HG02870 (cell line): ENCODE results near the gene PTN.

Experiments used
- ATAC-seq: cut with Tn5 transposase; IDR thresholded peaks from one replicate; pipeline ENCODE4 v1.9.1; 2021; ENCODE audit warnings: mild to moderate bottlenecking, moderate library complexity; ENCODE audit not compliant: unreplicated experiment

Gene PTN

DNA sequence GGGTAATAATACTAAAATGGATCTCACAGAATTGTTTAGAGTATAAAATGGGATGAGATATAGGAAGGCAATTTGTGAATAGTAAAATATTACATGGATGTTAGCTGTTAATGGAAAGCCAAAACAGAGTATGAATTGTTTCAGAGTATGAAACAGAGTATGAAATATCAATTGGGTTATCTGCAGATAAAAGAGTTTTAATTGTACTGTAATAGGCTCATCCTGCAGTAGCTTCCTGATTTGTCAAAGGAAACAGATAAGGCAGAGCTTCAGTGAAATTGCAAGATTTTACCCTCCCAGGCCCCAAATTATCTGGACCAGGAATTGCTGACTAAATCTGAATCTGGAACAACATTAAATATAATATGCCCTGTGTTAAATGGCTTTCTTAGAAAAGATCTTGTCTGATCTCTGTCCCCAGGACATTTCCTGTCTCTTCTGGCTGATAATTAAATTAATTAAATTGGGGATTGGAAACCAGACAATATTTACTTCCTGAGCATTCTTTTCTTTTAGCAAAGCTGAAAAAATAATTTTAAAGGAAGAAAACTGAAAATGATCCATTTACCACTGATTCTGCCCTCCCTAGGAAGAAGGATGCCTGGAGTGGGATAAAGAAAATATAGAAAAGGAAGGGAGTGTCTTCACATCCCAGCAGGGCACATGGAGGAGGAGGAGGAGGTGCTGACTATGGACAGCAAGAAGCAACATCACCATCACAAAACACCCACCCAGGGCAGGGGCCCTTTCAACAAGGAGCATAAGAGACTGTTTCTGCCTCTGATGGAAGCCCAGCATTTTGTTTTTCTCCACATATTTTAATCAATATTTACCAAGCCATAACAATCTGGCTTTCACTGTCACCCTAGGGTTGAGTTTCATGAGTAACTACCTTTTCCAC lies 18.5 kb downstream of the PTN start:
- ATAC-seq, result no peak

- no peak for ATAC-seq
These were observed 26.7 kb downstream of the PTN start for GRCh38 chr7:137316648-137317353.

DNA sequence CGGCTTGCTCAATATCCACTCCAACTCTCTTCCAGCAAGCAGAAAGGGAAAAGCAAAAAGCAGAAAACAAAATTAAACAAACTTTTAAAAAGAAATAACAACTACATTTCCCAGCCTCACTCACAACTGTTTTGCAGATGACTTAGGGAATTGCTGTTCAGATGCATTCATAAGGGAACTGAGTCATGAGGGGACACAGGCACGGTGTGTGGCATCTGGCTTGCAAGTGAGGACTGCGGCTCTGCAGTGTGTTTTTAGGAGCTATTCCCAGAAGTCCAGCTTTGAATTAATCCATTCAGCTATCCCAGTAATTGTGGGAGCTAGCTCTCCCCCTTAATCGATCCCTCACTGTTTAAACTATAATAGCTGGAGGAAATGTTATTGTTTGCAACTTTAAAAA lies 30.3 kb downstream of the PTN start:
- ATAC-seq, result no peak

- ATAC-seq, result no peak
These were observed 36.8 kb downstream of the PTN start for GRCh38 chr7:137306748-137307147.

GRCh38 chr7:137305901-137306621 lies 37.5 kb downstream of the PTN start:
- no peak for ATAC-seq

DNA sequence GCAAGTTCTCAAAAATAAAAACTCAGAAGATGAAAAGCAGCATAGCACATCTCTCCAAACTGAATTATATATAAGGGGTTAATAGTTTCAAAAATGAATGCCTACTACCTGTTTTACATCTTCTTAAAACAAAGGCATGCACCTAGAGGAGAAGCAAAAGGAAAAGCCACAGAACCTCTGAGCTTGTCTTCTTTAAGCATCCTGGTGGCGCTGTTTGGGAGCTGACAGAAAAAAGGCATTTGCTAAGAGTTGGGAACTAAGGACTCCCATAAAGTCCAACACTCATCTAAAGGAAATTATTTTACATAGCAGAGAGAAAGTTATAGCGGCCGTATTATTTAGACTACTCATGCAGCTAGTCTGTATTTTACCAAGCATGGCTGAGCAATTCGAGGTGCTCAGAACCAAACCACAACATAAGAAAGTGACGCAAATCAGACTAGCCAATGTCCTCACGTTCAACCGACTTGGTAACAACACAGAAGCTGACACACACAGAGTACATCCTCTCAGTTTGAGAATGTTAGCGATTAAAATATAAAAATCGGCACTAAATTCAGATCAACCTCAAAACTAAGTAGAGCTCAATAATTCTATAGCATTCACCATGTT lies 38.8 kb downstream of the PTN start:
- ATAC-seq, result no peak

DNA sequence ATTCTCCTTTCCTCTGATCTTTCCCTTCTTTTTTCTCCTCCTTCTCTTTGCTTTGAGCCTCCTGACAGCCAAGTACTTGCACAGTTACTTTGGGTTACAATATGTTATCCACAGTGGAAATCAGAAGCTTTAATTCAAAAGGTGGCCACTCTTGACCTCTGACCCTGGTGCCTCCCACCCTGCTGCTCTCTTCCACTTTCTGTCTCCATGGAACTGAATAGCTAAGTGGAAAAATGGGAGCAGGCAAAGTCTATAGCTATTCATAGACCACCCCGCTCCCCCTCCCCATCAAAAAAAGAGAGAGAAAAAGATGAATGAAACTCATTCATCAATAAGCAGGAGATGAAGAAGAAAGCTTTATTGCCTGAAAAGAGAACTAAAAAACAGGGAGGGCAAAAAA lies 39.4 kb downstream of the PTN start:
- no peak for ATAC-seq

DNA sequence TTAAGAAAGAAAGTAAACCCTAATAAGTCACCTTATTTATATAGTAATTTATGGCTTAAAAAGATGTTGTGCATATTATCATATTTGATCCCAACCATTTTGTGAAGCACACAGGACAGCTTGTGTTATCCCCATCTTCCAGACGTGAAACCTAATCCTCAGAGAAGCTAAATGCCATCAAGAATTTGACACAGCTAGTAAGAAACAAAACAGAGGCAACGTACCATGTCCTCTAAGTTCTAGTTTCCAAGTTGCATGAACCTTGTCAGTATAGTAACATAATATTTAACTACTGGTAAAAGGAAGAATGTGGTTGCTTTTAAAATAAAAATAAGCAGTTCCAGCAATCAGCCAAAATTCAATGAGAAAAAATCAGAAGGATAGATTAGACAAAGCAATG lies 41.5 kb downstream of the PTN start:
- ATAC-seq, result no peak

- no peak for ATAC-seq
These were observed 45.1 kb downstream of the PTN start for GRCh38 chr7:137298464-137298794.

DNA sequence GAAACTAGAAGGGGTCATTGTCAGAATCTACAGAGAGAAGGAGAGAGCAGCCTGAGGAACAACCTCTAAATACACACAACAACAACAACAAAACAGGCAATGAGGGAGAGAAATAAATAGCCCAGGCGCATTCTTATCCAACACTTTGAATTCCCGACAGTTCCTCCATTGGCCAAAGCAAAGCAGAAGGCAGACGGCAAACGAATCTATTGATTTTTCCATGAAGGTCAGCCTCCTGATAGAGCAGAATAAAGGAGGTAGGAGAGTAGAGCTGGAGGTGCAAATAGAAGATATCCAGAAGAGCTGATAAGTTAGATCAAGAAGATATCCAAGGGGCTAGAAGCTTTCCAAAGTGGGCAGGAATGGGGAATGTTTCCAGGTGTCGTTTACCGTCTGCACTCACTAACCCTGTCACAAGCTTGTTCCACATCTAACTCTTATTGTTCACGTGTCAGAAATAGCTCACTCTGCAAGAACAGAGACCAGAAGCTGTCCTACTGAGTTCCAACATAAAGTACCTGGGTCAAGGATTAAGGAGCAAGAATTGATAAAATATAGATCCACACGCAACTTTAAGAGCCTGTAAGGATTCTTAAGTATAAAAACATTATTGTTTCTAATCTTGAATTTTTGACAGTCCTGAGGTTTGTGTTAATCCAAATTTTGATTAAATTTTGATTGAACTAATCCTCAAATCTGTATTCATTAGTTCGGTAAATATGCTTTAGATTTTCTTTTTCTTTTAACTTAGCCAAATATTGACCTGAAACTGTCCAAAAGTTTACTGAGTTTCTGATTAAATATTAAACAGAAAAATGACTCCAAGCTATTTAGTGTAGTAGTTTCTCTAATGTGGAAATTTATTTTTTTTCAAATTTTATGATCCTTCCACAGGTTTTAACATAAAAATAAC lies 45.7 kb downstream of the PTN start:
- ATAC-seq, result no peak

- ATAC-seq, result no peak
These were observed 47.0 kb downstream of the PTN start for GRCh38 chr7:137296576-137296975.

DNA sequence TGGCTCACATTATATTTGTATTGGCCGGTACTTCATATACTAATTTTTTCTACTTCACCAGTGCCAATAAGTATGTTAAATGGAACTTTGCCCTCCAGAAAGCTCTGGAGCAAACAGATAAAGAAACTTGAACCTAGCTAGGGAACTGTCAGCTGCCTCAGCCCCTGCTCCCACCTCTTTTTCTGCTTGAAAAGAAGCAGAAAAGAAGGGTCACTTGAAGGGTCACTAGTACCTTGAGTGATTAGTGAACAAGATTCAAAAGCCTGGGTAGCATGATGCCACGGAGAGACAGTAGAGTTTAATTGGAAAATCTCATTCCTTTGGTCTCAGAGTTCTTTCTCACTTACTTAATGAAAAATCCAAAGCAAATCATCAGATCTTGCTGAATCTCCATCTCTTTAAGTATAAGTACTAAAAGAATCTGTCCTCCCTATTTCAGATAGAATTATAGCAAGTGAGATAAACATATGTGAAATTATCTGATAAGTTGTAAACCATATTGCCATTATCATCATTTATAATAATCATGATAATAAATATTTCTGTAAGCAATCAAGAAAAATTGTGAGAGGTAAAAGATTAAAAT lies 47.7 kb downstream of the PTN start:
- ATAC-seq, result no peak

GRCh38 chr7:137289101-137289500 lies 54.4 kb downstream of the PTN start:
- no peak for ATAC-seq

DNA sequence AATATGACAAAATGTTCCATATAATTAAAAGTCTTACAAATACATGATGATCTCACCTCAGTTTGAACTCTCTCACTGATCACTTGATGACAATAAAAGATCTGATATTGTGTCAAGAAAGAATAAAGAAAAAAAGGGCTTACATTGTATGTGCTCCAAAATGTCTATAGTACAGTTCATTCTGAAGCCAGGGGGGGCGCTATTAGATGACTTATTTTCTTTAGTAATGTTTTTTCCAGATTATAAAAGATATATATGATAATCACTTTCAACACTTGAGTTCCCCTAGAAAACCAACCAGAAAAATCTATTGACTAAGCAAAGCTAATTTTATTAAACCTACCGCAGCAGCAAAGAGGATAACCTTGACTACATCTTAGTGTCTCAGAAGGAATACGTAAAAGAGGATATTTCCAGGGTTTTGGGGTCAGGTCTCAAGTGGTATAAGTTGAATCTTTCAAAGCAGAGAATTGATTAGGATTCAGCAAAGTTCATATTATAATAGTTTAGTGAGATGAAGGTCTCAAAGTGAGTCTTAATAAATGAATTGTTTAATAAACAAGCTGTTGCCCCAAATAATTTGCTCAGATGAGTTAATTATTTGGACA lies 55.8 kb downstream of the PTN start:
- no peak for ATAC-seq

- ATAC-seq, result no peak
These were observed 60.4 kb downstream of the PTN start for GRCh38 chr7:137283153-137283552.

DNA sequence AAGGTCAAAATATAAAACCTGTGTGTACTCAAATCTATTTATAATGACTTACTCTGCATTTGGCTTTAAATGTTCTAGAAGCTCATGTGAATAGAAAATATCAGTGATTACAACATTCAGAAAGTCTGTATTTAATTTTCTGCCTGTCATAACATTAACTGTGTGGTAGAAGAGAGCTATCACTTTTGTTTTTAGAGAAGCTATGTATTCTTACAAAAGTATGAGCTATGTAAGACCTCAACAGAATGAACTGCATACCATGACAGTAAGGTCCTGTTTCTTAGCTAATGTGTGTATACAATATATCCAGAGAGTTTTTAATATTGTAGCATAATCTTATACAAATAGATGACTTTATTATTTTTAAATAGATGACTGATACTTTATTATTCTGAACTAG lies 61.5 kb downstream of the PTN start:
- no peak for ATAC-seq

- ATAC-seq, result no peak
These were observed 67.3 kb downstream of the PTN start for GRCh38 chr7:137276189-137276588.

GRCh38 chr7:137272249-137272648 lies 71.3 kb downstream of the PTN start:
- ATAC-seq, result no peak

DNA sequence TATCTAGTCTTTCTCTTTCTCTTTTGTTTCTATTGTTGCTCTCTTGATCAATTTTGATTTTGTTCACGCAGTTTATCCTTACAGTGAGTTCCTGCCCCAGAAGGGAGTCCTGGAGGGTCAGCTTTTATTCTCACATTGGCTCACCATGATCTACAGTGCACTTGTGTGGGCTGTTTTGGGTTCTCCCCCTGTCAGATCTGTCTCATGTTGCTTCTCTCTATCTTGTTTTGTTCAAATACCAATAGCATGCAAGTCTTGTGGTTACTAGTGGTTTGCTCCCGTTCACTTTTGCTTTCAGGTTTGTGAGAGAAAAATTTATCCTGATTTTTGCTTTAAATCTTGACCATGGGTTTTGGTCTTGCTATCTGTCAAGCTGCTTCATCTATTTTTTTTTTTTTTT lies 74.3 kb downstream of the PTN start:
- ATAC-seq, result no peak
